Measurements from ENCODE around the gene COL18A1. TPM values are rescaled to one million over a fixed set of nuclear protein-coding genes. Genes with fewer than 3 reads are reported as not detected.

The COL18A1 gene
- total RNA-seq, 1 donor from 2014 or later, result 61.1 TPM

- no peak for DNase-seq (ENCODE audit: low spot score)
Measured at GRCh38 chr21:45509566-45510465, 104.9 kb downstream of the COL18A1 start.

GRCh38 chr21:45510466-45510955 is 105.5 kb downstream of the COL18A1 start:
- DNase-seq (ENCODE audit: low spot score), result no peak
- no peaks in the 10 kb centered on the region for H3K9me3 Mint-ChIP-seq (ENCODE audit: unreplicated experiment)
- no peak overlapping the region for H3K4me3 Mint-ChIP-seq (ENCODE audit: unreplicated experiment)
- H3K27ac Mint-ChIP-seq (ENCODE audit: unreplicated experiment), result no peak overlapping the region
- no peaks in the 10 kb centered on the region for H3K4me1 Mint-ChIP-seq (ENCODE audit: unreplicated experiment)
- H3K27me3 Mint-ChIP-seq (ENCODE audit: unreplicated experiment), result peaks cover 7% of the 10 kb centered on the region
- no peak for TF ChIP-seq CTCF (IDR thresholded peaks at IDR 0.05; ENCODE audit: unreplicated experiment)
- H3K36me3 Mint-ChIP-seq (ENCODE audit: low read depth, unreplicated experiment), result no peaks in the 10 kb centered on the region

More at GRCh38 chr21:45509566-45510465, 104.9 kb downstream of the COL18A1 start:
- peak; percentile 22 for TF ChIP-seq CTCF (IDR thresholded peaks at IDR 0.05; ENCODE audit: unreplicated experiment)
- Mint-ChIP-seq H3K4me1 (ENCODE audit: unreplicated experiment) (no peaks in the 10 kb centered on the region), H3K36me3 (ENCODE audit: low read depth, unreplicated experiment) (no peaks in the 10 kb centered on the region), H3K9me3 (ENCODE audit: unreplicated experiment) (no peaks in the 10 kb centered on the region), H3K27ac (ENCODE audit: unreplicated experiment) (no peak overlapping the region), H3K27me3 (ENCODE audit: unreplicated experiment) (peaks cover 7% of the 10 kb centered on the region), H3K4me3 (ENCODE audit: unreplicated experiment) (no peak overlapping the region)

- Mint-ChIP-seq H3K4me3 (ENCODE audit: unreplicated experiment) (no peak overlapping the region), H3K4me1 (ENCODE audit: unreplicated experiment) (no peaks in the 10 kb centered on the region), H3K27ac (ENCODE audit: unreplicated experiment) (peak overlapping the region; percentile 24), H3K9me3 (ENCODE audit: unreplicated experiment) (no peaks in the 10 kb centered on the region), H3K27me3 (ENCODE audit: unreplicated experiment) (peaks cover 5% of the 10 kb centered on the region), H3K36me3 (ENCODE audit: low read depth, unreplicated experiment) (no peaks in the 10 kb centered on the region)
- TF ChIP-seq CTCF (IDR thresholded peaks at IDR 0.05; ENCODE audit: unreplicated experiment), result no peak
- DNase-seq (ENCODE audit: low spot score), result no peak
Measured at GRCh38 chr21:45511007-45511406, 106.0 kb downstream of the COL18A1 start.

GRCh38 chr21:45511661-45512431 is 106.9 kb downstream of the COL18A1 start:
- no peak for DNase-seq (ENCODE audit: low spot score)
- H3K4me1 Mint-ChIP-seq (ENCODE audit: unreplicated experiment), result no peaks in the 10 kb centered on the region
- H3K27ac Mint-ChIP-seq (ENCODE audit: unreplicated experiment), result no peak overlapping the region

More at GRCh38 chr21:45511661-45512431, 106.9 kb downstream of the COL18A1 start:
- no peaks in the 10 kb centered on the region for H3K9me3 Mint-ChIP-seq (ENCODE audit: unreplicated experiment)
- peaks cover 5% of the 10 kb centered on the region for H3K27me3 Mint-ChIP-seq (ENCODE audit: unreplicated experiment)
- no peak overlapping the region for H3K4me3 Mint-ChIP-seq (ENCODE audit: unreplicated experiment)
- H3K36me3 Mint-ChIP-seq (ENCODE audit: low read depth, unreplicated experiment), result no peaks in the 10 kb centered on the region
- no peak for TF ChIP-seq CTCF (IDR thresholded peaks at IDR 0.05; ENCODE audit: unreplicated experiment)

Data from endothelial cell (in vitro differentiated cells).